ENCODE measurements around the gene EFCAB8.

DNA sequence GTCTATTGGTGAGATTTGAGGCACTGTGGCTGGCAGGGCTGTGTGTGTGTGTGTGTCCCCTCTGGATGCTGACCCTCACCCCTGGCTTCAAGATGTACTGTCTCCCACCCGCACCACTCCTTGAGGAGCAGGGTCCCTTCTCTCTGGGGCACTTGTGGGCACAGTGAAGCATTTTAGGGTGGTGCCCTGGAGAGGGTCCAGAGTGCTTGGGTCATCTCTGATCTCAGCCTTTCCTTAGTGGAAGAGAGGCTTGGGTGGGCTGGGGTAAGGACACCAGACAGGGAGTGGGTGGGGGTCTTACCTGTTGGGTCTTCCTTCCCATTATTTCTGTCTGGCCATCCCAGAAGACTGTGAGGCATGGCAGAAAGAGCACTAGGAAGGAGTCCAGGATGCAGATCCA, 66.1 kb downstream of the EFCAB8 start:
- TF ChIP-seq CTCF (IDR thresholded peaks at IDR 0.05; ENCODE audit: low read length) (no peak), EZH2 (optimal IDR thresholded peaks at IDR 0.05; ENCODE audit: low read depth, low read length) (no peak)
